Measurements from ENCODE around the gene CARMIL3.

Gene CARMIL3

DNA sequence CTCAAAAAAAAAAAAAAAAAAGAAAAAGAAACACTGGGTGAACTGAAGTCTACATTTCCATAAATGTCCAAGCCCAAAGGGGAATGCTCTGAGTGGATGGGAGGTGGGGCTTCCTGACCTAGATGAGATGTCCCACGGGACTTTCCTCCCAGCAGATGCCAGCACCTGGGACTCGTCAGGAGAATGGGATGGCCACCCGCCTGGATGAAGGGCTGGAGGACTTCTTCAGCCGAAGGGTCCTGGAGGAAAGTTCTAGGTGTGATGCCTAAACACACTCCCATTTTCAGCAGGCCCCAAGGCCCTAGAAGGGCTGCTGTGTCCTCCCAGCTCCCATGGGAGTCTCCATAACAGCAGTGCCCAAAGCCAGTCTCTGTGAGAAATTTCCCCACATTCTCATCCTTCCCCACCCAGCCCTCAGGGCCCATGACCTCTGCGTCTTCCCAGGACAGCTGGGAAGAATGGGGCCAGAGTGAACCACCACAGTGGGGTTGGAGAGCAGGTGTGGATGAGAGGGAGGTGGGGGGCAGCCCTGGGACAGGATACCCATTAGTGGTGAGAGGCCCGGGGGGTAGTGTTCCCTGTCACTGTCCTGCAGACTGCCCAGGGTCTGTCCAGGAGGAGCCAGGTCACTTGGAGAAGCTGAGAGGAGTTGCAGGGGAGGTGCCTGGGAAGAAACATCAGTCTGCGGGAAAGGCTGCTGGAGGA, 12.4 kb downstream of the CARMIL3 start:
- no peak for DNase-seq

GRCh38 chr14:24064856-24065255, 13.0 kb downstream of the CARMIL3 start:
- no peak for DNase-seq

DNA sequence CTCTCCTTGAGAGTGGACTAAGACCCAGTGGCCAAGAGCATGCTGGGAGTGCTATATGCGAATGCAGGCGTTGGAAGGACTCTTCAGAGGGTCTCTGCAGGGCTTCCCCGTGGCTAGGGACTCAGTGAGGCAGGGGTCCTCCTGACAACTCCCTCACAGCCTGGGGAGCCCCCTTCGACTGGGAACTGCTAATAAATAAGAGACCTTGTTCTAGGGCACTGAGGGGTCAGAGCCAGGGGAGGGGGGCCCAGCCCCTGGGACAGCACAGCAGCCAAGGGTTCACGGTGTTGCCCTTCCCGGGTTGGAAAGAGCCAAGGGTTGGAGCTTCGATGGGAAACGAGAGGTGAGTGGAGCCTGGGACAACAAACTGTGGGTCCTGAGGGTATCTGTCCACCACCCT, 13.6 kb downstream of the CARMIL3 start:
- DNase-seq: no peak

DNA sequence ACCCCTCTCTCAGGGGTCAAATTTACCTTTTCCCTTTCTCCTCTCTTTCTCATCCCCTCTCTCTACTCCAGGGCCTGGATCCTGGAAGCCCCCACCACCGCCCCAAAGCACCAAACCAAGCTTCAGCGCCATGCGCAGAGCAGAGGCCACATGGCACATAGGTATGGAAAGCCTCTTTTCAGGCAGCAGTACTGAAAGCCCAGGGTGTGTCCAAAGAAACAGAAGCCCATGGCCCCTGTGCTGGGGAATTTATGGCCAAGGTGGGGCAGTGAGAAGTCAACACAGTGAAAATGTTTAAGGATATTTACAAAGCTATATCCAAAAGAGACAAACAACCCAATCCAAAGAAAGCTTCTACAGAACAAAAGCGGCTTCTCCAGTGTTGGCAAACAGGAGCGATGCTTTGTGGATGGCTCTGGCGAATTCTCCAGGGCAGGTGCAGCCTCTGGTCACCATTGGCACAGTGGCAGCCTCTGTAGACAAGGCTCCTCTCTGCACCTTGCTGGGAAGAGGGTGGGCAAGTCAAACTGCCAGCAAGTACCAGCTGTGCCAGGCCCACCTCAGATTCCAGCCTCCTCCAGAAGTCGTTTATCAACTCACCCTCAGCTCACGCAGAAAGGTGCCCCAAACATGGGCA, 14.8 kb downstream of the CARMIL3 start:
- no peak for DNase-seq

GRCh38 chr14:24067133-24068082, 15.6 kb downstream of the CARMIL3 start:
- DNase-seq: no peak

DNA sequence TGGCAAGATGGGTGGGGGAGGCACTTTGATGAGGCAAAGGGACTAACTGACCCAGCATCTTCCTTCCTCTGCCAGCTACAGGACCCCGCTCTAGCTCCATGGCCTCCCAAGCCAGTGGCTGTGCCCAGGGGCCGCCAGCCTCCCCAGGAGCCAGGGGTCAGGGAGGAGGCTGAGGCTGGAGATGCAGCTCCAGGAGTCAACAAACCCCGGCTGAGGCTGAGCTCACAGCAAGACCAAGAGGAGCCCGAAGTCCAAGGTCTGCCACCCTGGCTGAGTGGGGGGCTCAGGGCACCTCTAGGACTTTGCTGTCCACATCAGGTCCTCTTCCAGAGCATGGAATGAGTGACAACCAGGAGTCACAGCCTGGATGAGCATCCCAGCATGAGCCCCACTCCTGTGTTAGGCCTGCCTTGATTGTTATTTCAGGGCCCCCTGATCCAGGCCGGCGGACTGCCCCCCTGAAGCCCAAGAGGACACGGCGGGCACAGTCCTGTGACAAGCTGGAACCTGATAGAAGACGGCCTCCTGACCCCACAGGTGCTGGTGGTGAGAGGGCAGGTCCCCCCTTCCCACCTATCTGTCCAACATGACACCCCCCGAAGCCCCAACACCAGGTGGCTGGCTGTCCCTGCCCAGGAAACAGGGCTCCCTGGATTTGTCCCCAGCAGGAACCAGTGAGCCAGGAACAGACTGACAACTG, 17.1 kb downstream of the CARMIL3 start:
- DNase-seq: no peak

DNA sequence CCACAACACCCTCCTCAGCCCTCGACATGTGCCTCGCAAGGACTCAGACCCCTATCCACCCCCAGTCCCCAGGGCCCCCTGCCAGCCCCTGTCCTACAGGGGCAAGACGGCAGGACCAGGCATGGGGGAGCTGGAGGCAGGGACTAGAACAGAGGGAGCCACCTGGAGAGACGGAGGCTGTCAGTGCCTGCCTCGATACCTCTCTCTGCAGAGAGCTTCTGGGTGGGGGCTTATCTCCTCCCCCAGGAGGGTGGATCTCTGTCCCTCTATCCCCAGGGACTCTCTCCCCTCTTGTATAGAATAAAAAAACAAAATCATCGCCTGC, 17.6 kb downstream of the CARMIL3 start:
- DNase-seq: no peak

- peak in 1 of 2 experiments; percentile 40 for DNase-seq
Observed at GRCh38 chr14:24070285-24071143, 18.7 kb downstream of the CARMIL3 start.

GRCh38 chr14:24071144-24071697, 19.4 kb downstream of the CARMIL3 start, which contains the start of gene CPNE6:
Gene CPNE6 (plus strand): TSS chr14:24071562. CDS start chr14:24072937, 1,375 bp downstream.
- no peak for DNase-seq

DNA sequence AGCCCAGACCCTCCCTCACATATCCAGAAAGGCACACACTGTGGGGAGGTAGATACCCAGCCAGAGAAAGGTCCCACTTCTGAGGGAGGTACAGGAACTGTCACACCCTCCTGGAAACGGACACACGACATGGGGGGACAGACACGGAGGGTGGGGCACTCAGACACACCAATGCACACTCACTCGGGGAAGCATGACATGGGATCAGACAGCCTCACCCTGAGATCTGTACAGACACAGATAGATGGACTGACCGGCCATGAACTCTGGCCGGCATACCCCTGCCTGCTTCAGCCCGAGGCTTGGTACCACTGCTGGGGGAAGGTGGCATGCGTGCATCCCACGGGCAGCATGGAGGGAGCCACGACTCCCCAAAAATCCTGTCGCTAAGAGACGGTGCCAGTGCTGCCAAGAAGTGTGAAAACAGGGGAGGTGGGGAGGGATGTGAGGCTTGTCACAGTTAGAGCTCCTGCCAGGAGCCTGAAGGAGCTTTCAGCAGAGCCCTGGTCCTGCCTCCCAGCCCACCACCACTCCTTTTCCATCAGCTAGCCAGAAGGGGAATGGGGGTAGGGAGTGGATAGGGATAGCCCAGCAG, 20.1 kb downstream of the CARMIL3 start:
- no peak for DNase-seq

- DNase-seq: no peak
Observed at GRCh38 chr14:24072436-24072835, 20.6 kb downstream of the CARMIL3 start.

- no peak for DNase-seq
Observed at GRCh38 chr14:24072881-24073877, 21.4 kb downstream of the CARMIL3 start.

- DNase-seq: no peak
Observed at GRCh38 chr14:24074625-24075484, 23.0 kb downstream of the CARMIL3 start.

GRCh38 chr14:24075485-24076301, 23.9 kb downstream of the CARMIL3 start:
- no peak for DNase-seq

GRCh38 chr14:24076302-24076601, 24.4 kb downstream of the CARMIL3 start:
- no peak for DNase-seq

DNA sequence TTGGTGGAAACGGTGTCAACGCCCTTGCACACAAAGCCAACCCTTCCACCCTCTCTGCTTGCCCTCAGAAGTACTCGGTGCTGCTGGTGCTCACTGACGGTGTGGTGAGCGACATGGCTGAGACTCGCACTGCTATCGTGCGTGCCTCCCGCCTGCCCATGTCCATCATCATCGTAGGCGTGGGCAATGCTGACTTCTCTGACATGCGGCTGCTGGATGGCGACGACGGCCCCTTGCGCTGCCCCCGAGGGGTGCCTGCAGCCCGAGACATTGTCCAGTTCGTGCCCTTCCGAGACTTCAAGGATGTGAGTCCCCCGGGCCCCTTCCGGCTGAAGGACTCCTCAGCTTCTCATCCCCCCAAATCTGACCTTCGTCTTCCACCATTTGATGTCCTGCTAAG, 25.3 kb downstream of the CARMIL3 start:
- DNase-seq: no peak

DNA sequence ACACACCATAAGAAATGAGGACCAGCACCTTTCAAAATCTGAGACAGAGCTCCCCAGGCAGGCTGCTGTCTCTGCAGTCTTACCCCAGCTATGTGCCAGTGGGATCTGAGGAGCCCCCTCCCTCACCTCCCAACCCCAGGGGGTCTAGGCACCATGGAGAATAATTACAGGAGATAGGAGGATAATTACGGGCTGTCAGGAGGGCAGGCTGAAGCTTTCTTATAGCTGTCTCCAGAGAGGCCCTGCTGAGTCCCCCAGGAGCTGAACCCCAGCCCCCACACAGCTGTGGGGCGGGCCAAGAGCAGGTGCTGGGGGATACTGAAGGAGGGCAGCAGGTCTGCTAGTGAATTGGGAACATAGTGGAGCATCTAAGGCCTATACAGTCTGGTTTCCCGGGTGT, 26.3 kb downstream of the CARMIL3 start:
- peak; percentile 47 to 76 for DNase-seq

DNA sequence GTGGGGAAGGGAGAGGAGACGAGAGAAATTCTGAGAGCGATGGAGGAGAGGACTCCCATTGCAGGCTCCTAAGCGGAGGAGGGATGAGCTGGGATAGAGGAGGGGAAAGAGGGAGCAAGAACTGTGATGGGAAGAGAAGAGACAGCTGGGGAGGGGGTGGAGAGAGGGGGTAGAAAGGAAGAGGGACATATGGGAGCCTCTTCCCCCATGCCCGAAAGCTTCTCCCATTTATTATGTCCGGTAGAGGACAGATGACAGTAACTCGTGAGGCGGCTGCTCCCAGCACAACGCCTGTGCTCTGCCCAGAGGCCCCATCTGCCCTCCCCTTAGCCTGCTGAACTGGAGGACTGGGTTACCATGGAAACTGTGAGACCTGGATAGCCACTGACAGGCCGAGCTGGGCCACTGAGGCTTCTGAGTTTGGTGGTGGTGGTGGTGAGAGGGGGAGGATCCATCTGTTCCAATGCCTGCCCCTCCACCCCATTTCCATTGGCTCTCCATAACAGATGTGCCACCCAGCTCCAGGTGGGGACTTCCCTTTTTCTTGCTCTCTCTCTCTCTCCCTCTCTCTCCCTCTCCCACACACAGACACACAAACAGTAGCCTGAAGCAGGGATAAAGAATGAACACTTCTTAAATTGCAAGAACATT, 27.8 kb downstream of the CARMIL3 start:
- no peak for DNase-seq
